K562 treated with DMSO at 1 percent for 12 hours (cell line): ENCODE results near the gene C1QTNF7. TPM values are rescaled to one million over a fixed set of nuclear protein-coding genes. Genes with fewer than 3 reads are reported as not detected.

Source experiments
- total RNA-seq: library from RNA; unstranded; fragments of 300-600 nt; gene quantifications from 2 replicates; pipeline ENCODE4 v1.2.3, GENCODE V29; 2022; ENCODE audit not compliant: insufficient read depth

C1QTNF7 gene
- not detected in 2 replicates for total RNA-seq

DNA sequence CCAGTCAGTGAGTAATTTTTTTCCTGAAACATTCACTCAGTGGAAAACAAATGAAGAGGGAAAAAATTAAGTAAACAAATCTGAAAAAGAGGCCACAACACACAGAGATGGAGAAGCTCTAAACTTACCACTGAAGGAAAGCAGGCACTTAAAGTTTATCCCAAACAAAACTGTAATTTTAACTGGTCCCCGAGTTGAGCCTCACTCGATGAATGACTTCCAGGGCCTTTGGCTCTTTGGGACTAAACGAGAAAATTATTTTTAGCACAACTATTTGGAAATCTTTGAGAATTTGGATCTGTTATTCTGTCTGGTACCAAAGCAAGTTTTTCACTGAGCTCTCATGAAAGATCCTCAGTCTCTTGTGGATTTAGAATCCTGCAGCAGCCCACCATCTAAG, at the start of gene C1QTNF7:
TSS of gene C1QTNF7 (plus strand) at position 333 of the 400 bp plus-strand sequence. CDS start 7,711 bp downstream, outside the sequence.

DNA sequence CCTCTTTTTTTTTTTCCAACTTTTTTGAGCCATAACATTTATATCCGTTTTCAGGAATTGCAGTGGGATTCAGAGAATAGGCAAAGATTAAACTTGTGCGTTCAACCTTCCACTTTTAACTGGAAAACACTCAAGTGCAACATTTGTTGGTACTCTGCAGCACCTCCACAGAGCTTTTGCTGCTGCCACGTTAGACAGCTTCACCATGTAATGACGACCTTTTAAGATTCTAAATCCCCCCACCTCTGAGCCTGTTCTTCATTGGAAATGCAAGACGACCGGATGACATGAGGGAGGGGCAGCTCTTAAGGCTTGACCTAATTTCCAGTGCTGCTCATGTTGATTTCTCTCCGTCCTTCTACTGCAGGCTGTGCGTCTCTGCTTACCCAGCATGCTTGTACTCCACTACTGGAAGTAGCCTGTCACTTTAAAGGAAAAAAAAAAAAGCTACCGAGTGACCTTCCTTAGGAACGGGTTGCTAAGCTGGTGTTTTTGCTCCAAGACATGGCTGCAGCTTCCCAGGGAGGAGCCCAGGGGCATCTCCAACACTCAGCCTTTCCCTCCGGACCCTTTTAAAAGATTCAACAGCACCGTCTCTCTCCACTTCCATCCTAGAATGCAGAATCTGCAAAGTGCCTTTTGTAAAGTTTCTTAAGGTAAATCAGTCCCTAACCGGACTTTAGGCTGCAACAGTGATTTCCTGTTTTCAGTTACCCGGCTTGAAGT, 41.7 kb downstream of the C1QTNF7 start, which contains the start of gene CC2D2A:
TSS of gene CC2D2A (plus strand) at position 481 of the 726 bp plus-strand sequence. CDS start 6,051 bp downstream, outside the sequence.

Other genes starting within 250 kb of the C1QTNF7 start
- 4.1 and 7.9 TPM in 2 replicates for gene CC2D2A, start 41.8 kb downstream of the C1QTNF7 start, total RNA-seq
- gene FBXL5, start 227.3 kb downstream of the C1QTNF7 start, total RNA-seq, result 10.1 and 35.0 TPM in 2 replicates